Measurements from ENCODE around the gene ZDHHC5.
A peak's percentile ranks its signal among the peaks of the same experiment; 100 is the strongest.

The ZDHHC5 gene

DNA sequence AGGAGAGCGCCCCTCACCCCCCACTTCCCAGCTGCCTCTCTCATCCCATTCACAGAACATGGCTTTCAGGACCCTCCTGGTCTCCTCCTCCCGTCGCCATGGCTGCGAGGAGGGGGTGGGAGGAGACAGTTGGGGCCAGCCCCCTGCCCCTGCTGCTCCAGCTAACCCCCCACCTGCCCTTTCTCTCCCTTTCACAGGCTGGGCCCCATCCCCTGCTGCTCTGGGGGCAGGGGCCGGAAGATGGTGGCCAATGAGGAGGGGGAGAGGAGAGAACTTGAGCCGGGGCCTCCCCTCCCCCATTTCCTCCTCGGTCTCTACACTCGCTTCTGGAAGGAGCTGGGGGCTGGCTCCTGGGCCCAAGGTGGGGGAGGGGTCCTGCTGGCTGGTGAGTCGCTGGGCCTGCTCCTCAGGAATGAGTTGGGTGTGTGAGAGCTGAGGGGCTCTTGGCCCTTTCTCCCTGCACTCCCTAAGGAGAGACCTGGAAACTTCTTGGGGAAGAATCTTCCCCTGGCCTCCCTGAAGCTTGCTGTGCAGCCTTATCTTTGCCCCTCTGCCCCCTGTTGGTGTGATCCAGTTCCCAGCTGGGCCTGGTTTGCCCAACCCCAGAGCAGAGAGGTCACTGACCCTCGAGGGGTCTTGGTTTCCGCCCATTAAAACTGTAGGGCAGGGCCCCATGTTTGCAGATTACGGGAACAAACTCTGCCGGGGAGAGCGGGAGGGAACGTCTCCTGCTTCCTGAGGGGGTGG is 28.4 kb upstream of the ZDHHC5 start:
- peak; percentile 57; the same call in 1 of the 2 replicates for TF ChIP-seq SP3 (tag by site-specific recombination; IDR thresholded peaks at IDR 0.05)
- TF ChIP-seq ZIC2 (tag by site-specific recombination; IDR thresholded peaks at IDR 0.05) = peak; percentile 91
- peak; percentile 59 for TF ChIP-seq SP2 (tag by site-specific recombination; IDR thresholded peaks at IDR 0.05)
- TF ChIP-seq, protein P1, sequence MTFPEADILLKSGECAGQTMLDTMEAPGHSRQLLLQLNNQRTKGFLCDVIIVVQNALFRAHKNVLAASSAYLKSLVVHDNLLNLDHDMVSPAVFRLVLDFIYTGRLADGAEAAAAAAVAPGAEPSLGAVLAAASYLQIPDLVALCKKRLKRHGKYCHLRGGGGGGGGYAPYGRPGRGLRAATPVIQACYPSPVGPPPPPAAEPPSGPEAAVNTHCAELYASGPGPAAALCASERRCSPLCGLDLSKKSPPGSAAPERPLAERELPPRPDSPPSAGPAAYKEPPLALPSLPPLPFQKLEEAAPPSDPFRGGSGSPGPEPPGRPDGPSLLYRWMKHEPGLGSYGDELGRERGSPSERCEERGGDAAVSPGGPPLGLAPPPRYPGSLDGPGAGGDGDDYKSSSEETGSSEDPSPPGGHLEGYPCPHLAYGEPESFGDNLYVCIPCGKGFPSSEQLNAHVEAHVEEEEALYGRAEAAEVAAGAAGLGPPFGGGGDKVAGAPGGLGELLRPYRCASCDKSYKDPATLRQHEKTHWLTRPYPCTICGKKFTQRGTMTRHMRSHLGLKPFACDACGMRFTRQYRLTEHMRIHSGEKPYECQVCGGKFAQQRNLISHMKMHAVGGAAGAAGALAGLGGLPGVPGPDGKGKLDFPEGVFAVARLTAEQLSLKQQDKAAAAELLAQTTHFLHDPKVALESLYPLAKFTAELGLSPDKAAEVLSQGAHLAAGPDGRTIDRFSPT (tag by site-specific recombination; IDR thresholded peaks at IDR 0.05) = no peak
- TF ChIP-seq, protein P2, sequence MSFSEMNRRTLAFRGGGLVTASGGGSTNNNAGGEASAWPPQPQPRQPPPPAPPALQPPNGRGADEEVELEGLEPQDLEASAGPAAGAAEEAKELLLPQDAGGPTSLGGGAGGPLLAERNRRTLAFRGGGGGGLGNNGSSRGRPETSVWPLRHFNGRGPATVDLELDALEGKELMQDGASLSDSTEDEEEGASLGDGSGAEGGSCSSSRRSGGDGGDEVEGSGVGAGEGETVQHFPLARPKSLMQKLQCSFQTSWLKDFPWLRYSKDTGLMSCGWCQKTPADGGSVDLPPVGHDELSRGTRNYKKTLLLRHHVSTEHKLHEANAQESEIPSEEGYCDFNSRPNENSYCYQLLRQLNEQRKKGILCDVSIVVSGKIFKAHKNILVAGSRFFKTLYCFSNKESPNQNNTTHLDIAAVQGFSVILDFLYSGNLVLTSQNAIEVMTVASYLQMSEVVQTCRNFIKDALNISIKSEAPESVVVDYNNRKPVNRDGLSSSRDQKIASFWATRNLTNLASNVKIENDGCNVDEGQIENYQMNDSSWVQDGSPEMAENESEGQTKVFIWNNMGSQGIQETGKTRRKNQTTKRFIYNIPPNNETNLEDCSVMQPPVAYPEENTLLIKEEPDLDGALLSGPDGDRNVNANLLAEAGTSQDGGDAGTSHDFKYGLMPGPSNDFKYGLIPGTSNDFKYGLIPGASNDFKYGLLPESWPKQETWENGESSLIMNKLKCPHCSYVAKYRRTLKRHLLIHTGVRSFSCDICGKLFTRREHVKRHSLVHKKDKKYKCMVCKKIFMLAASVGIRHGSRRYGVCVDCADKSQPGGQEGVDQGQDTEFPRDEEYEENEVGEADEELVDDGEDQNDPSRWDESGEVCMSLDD (tag by site-specific recombination; IDR thresholded peaks at IDR 0.05) = 0 out of 2 replicates have a peak, but pooled peaks have one; percentile 14
- peak; percentile 98 for TF ChIP-seq ZNF341 (tag by site-specific recombination; IDR thresholded peaks at IDR 0.05; ENCODE audit: low read depth)
- TF ChIP-seq, protein P3, sequence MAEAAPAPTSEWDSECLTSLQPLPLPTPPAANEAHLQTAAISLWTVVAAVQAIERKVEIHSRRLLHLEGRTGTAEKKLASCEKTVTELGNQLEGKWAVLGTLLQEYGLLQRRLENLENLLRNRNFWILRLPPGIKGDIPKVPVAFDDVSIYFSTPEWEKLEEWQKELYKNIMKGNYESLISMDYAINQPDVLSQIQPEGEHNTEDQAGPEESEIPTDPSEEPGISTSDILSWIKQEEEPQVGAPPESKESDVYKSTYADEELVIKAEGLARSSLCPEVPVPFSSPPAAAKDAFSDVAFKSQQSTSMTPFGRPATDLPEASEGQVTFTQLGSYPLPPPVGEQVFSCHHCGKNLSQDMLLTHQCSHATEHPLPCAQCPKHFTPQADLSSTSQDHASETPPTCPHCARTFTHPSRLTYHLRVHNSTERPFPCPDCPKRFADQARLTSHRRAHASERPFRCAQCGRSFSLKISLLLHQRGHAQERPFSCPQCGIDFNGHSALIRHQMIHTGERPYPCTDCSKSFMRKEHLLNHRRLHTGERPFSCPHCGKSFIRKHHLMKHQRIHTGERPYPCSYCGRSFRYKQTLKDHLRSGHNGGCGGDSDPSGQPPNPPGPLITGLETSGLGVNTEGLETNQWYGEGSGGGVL (tag by site-specific recombination; IDR thresholded peaks at IDR 0.05) = peak; percentile 85
- no peak for TF ChIP-seq MEIS1 (CRISPR knock-in tag; IDR thresholded peaks at IDR 0.05; ENCODE audit: borderline replicate concordance)
- TF ChIP-seq ZNF707 (tag by site-specific recombination; IDR thresholded peaks at IDR 0.05) = no peak
- TF ChIP-seq TCF7L2 (IDR thresholded peaks at IDR 0.05; ENCODE audit: borderline replicate concordance, low read depth, low read length) = no peak
- peak; percentile 48; the same call in 1 of the 2 replicates for TF ChIP-seq ZXDB (tag by site-specific recombination; IDR thresholded peaks at IDR 0.05)
- H3K9me3 ChIP-seq (ENCODE audit: control insufficient read depth, insufficient read depth, low read depth, low read length) = no peaks in the 10 kb centered on the region
- POLR2A ChIA-PET = interaction anchor here (0.6 to 1.4 kb wide), 5 partner anchors 9 to 124 kb away, joined by 3 read pairs; partner anchors contain the start of genes SLC43A1, TIMM10 and YPEL4
- peak overlapping the region; percentile 70 for H3K4me3 ChIP-seq (ENCODE audit: low read depth, low read length)
- CTCF ChIA-PET = interaction anchor here (0.7 to 8.6 kb wide), 11 partner anchors 20 to 345 kb away, joined by 3 to 183 read pairs (median 5); partner anchors contain the start of genes MED19, TMX2 and UBE2L6
- no peaks in the 10 kb centered on the region for H3K36me3 ChIP-seq (ENCODE audit: control insufficient read depth in 2 of 2, insufficient read depth in 1 of 2, low read length in 2 of 2)
- H3K27ac ChIP-seq (ENCODE audit: extremely low read depth, low read depth, low read length) = no peak overlapping the region; the same call in 1 of the 2 replicates
- no peaks in the 10 kb centered on the region; the same call in 1 of the 2 replicates for H3K4me1 ChIP-seq (ENCODE audit: control insufficient read depth, insufficient read depth, low read length)

DNA sequence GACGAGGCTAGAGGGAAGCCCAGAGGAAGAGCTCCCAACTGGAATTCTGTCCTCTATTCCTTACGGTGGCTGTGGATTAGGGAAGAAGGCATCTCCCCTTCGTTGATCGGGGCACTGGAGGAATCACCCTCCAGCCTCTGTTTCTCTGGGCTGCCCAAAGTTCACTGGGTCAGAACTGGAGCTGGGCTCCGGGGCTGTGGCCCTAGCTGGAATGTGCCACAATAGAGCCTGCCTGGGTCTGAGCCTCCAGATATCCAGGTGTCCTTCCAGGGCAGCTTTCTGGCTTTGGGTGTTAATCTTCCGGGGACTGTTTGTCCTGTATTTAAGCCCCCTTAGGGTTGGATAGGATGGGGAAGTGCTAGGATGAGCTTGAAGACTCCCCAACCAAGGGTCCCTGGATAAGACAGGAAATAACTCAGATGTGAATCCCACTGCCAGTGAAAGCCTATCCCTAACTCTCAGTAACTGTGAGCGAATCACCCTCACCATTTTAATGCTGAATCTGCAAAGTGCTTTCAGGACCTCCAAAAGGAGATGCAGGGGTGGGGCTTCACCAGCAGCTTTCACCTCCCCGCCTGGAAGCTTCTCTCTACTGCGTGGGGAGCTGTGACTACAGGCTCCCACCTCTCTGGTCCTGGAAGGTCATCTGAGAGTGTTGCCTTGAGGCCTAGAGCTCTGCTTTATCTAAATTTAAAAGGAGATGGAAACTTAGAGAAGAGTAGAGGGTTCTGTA is 27.7 kb upstream of the ZDHHC5 start:
- Histone ChIP-seq H3K4me3 (ENCODE audit: low read depth, low read length) (no peak overlapping the region), H3K4me1 (ENCODE audit: control insufficient read depth, insufficient read depth, low read length) (no peaks in the 10 kb centered on the region; the same call in 1 of the 2 replicates), H3K9me3 (ENCODE audit: control insufficient read depth, insufficient read depth, low read depth, low read length) (no peaks in the 10 kb centered on the region), H3K27ac (ENCODE audit: extremely low read depth, low read depth, low read length) (no peak overlapping the region), H3K36me3 (ENCODE audit: control insufficient read depth in 2 of 2, insufficient read depth in 1 of 2, low read length in 2 of 2) (no peaks in the 10 kb centered on the region)
- ChIA-PET POLR2A (interaction anchor here (0.6 to 1.4 kb wide), 11 partner anchors 8 to 295 kb away, joined by 3 to 6 read pairs (median 3); partner anchors contain the start of genes RTN4RL2, SLC43A1 and TIMM10), CTCF (interaction anchor here (0.6 to 8.6 kb wide), 21 partner anchors 9 to 346 kb away, joined by 3 to 183 read pairs (median 5); partner anchors contain the start of genes MED19, TIMM10, TMX2 and UBE2L6)
- TF ChIP-seq, protein P4, sequence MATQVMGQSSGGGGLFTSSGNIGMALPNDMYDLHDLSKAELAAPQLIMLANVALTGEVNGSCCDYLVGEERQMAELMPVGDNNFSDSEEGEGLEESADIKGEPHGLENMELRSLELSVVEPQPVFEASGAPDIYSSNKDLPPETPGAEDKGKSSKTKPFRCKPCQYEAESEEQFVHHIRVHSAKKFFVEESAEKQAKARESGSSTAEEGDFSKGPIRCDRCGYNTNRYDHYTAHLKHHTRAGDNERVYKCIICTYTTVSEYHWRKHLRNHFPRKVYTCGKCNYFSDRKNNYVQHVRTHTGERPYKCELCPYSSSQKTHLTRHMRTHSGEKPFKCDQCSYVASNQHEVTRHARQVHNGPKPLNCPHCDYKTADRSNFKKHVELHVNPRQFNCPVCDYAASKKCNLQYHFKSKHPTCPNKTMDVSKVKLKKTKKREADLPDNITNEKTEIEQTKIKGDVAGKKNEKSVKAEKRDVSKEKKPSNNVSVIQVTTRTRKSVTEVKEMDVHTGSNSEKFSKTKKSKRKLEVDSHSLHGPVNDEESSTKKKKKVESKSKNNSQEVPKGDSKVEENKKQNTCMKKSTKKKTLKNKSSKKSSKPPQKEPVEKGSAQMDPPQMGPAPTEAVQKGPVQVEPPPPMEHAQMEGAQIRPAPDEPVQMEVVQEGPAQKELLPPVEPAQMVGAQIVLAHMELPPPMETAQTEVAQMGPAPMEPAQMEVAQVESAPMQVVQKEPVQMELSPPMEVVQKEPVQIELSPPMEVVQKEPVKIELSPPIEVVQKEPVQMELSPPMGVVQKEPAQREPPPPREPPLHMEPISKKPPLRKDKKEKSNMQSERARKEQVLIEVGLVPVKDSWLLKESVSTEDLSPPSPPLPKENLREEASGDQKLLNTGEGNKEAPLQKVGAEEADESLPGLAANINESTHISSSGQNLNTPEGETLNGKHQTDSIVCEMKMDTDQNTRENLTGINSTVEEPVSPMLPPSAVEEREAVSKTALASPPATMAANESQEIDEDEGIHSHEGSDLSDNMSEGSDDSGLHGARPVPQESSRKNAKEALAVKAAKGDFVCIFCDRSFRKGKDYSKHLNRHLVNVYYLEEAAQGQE (tag by site-specific recombination; IDR thresholded peaks at IDR 0.05) = no peak

Data from HEK293 (cell line).